Parathyroid adenoma (tissue), 2 donors: ENCODE measurements around the gene SPRYD4.
"Not testable (repeated sequence)": the region's sequence is repeated elsewhere in the genome, so short reads cannot be mapped to it uniquely, and the experiment has no call there.

Experiments used
- H2AFZ ChIP-seq: fragments of 300-600 bp; sonication (generic); one replicate; pipeline ENCODE4 v1.7.0; 2017; ENCODE audit warnings: antibody characterized with exemption, mild to moderate bottlenecking
- H3K27ac ChIP-seq: fragments of 300-600 bp; sonication (generic); one replicate; pipeline ENCODE4 v1.7.0; 2017
- H3K27me3 ChIP-seq: fragments of 300-600 bp; sonication (generic); one replicate; pipeline ENCODE4 v1.7.0; 2017; ENCODE audit warnings: low read length; ENCODE audit not compliant: control insufficient read depth, insufficient read depth
- H3K36me3 ChIP-seq: fragments of 300-600 bp; sonication (generic); one replicate; pipeline ENCODE4 v1.7.0; 2017; ENCODE audit warnings: low read length; ENCODE audit not compliant: control insufficient read depth, insufficient read depth
- H3K4me1 ChIP-seq: fragments of 300-600 bp; sonication (generic); one replicate; pipeline ENCODE4 v1.7.0; 2017; ENCODE audit warnings: control low read depth
- H3K4me2 ChIP-seq: fragments of 300-600 bp; sonication (generic); one replicate; pipeline ENCODE4 v1.7.0; 2017; ENCODE audit warnings: low read length
- H3K4me3 ChIP-seq: fragments of 300-600 bp; sonication (generic); one replicate; pipeline ENCODE4 v1.7.0; 2017; ENCODE audit warnings: low read depth, low read length
- H3K79me2 ChIP-seq: fragments of 300-600 bp; sonication (generic); one replicate; pipeline ENCODE4 v1.7.0; 2017; ENCODE audit warnings: control low read depth
- H3K9ac ChIP-seq: fragments of 300-600 bp; sonication (generic); one replicate; pipeline ENCODE4 v1.7.0; 2017; ENCODE audit warnings: mild to moderate bottlenecking
- H3K9me3 ChIP-seq: fragments of 300-600 bp; sonication (generic); one replicate; pipeline ENCODE4 v1.7.0; 2017; ENCODE audit warnings: low read length; ENCODE audit not compliant: control insufficient read depth
- CTCF ChIP-seq: fragments of 300-600 bp; sonication (generic); IDR thresholded peaks from one replicate; pipeline ENCODE4 v1.7.0; 2017; ENCODE audit warnings: antibody characterized with exemption, mild to moderate bottlenecking
- donor health status: primary hyperparathyroidism.

SPRYD4 gene

GRCh38 chr12:56510786-56511185 lies 42.4 kb downstream of the SPRYD4 start:
- Histone ChIP-seq H3K79me2 (no peaks in the 10 kb centered on the region), H3K9ac (no peak overlapping the region), H3K4me3 (no peak overlapping the region), H3K4me1 (no peaks in the 10 kb centered on the region), H3K27ac (no peak overlapping the region), H3K36me3 (no peaks in the 10 kb centered on the region), H3K27me3 (no peaks in the 10 kb centered on the region), H3K9me3 (no peaks in the 10 kb centered on the region), H2AFZ (no peak overlapping the region), H3K4me2 (no peak overlapping the region)
- no peak for TF ChIP-seq CTCF

- not testable (repeated sequence) for H3K4me3 ChIP-seq, H3K27ac ChIP-seq
These were observed 45.6 kb downstream of the SPRYD4 start for GRCh38 chr12:56514014-56514318.

DNA sequence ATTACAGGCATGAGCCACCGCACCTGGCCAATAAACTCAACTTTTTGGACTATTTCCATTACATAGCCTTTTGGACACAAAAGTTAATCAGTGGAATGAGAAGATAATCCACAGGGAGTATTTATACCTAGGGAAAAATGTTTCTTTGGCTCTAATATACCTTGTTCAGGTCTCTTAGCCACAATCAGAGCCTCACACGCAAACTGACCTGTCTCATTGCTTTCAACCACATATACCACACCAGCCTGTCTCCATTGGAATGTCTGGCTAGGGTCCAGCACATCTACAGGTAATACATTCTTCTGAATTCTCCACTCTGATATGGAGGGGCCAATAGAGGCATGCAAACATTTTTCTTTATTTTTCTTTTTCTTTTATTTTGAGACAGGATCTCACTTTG lies 49.5 kb downstream of the SPRYD4 start:
- Histone ChIP-seq H3K79me2 (no peaks in the 10 kb centered on the region), H3K4me3 (no peak overlapping the region), H3K4me1 (peaks cover 2% of the 10 kb centered on the region), H3K36me3 (no peaks in the 10 kb centered on the region), H2AFZ (no peak overlapping the region), H3K27ac (no peak overlapping the region), H3K27me3 (no peaks in the 10 kb centered on the region), H3K9me3 (no peaks in the 10 kb centered on the region), H3K9ac (no peak overlapping the region), H3K4me2 (no peak overlapping the region)
- no peak for TF ChIP-seq CTCF

More at GRCh38 chr12:56514014-56514318, 45.6 kb downstream of the SPRYD4 start:
- H3K36me3 ChIP-seq, H3K27me3 ChIP-seq, H3K9me3 ChIP-seq, H3K4me1 ChIP-seq, H3K9ac ChIP-seq, H3K79me2 ChIP-seq: not testable (repeated sequence)
- Histone ChIP-seq H2AFZ (peak overlapping the region; percentile 39), H3K4me2 (peak overlapping the region; percentile 33)

DNA sequence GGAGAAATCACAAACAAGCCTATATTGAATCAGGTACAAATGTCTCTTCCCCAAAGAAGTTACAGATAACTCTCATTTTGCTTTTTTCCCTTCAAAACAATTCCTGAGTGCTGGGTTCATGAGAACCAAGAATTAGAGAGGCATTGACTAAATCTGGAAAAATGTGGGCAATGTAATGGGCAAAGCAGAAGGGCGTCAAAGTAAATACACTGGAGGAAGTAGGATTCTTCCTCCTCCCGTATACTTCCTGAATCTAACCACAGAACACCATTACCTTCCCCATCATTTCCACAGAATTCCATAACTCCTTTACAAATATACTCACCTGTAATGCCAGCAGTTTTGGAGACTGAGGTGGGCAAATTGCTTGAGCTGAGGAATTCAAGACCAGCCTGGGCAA lies 50.2 kb downstream of the SPRYD4 start:
- no peak overlapping the region for H3K4me2 ChIP-seq
- no peak overlapping the region for H3K4me3 ChIP-seq
- H3K79me2 ChIP-seq: no peaks in the 10 kb centered on the region
- no peak overlapping the region for H3K9ac ChIP-seq
- TF ChIP-seq CTCF: no peak
- H2AFZ ChIP-seq: peak overlapping the region; percentile 16
- H3K36me3 ChIP-seq: no peaks in the 10 kb centered on the region
- H3K4me1 ChIP-seq: peaks cover 3% of the 10 kb centered on the region
- no peaks in the 10 kb centered on the region for H3K27me3 ChIP-seq
- no peak overlapping the region for H3K27ac ChIP-seq
- no peaks in the 10 kb centered on the region for H3K9me3 ChIP-seq

GRCh38 chr12:56520048-56520447 lies 51.7 kb downstream of the SPRYD4 start:
- Histone ChIP-seq H3K4me3 (no peak overlapping the region), H2AFZ (peak overlapping the region; percentile 62), H3K36me3 (no peaks in the 10 kb centered on the region), H3K27me3 (no peaks in the 10 kb centered on the region), H3K27ac (peak overlapping the region; percentile 80), H3K9me3 (no peaks in the 10 kb centered on the region), H3K4me2 (no peak overlapping the region), H3K4me1 (peaks cover 3% of the 10 kb centered on the region), H3K9ac (no peak overlapping the region), H3K79me2 (no peaks in the 10 kb centered on the region)
- TF ChIP-seq CTCF: no peak
